ENCODE measurements around the gene SLC44A5. TPM values are rescaled to one million over a fixed set of nuclear protein-coding genes. Genes with fewer than 3 reads are reported as not detected.

The SLC44A5 gene
- total RNA-seq, 1 experiment from 2014 or later, result 2.4 TPM

DNA sequence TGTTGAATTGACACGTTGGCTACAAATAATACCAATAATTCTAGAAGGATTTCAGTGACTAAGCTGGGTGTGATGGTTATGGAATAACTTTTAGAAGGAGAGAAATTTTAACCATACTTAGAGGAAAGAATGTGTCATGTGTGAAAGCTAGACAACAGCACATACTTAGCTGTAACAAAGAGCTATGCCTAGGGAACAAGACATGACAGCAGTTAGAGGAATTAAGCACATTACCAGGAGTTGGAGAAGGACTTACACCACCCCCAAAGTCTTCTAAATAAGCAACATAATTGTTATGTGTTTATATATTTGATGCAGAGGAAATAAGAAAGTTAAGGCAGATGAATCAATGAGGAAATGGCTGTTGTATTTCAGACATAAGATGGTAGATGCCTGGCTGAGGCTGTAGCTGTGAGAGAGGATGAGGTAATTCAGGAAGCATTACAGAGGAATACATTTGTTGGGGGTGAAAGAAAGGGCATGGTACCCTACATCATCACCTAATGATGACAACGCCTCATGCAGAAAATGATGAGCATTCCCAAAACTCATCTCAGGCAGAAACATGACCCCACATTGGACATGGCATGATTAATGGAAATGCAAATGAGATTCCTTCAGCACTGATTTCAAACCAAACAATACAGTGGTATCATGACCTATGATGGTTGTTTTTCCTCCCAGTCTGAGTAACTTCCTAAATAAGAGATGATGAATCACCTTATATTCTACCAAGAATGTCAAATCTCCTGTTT, 265.2 kb downstream of the SLC44A5 start:
- no peak overlapping the region for H3K14ac ChIP-seq (ENCODE audit: insufficient read depth, low read length)
- H2BK12ac ChIP-seq (ENCODE audit: insufficient read length, low read depth, low read length), result no peak overlapping the region
- no peak overlapping the region for H2BK120ac ChIP-seq (ENCODE audit: low read depth, low read length, poor library complexity, severe bottlenecking)
- Mint-ChIP-seq H3K27me3 (ENCODE audit: low read depth) (no peaks in the 10 kb centered on the region), H3K9me3 (peaks cover 2 to 5% of the 10 kb centered on the region in 2 experiments), H3K4me1 (peaks cover 16 to 23% of the 10 kb centered on the region in 2 experiments), H3K4me3 (no peak overlapping the region), H3K27ac (0 out of 7 replicates have a peak overlapping the region, but pooled peaks of 1 of the 3 experiments have one; percentile 45), H3K36me3 (ENCODE audit: insufficient read depth in 1 of 3, low read depth in 3 of 3) (peaks cover 0 to 5% (median 0%) of the 10 kb centered on the region in 3 experiments; a peak in 2 of 7 replicates)
- no peak overlapping the region for H2BK15ac ChIP-seq (ENCODE audit: low read depth, low read length)
- no peaks in the 10 kb centered on the region for H3K9me3 ChIP-seq (ENCODE audit: control insufficient read depth, low read depth, low read length)
- no peak overlapping the region for H2AK5ac ChIP-seq (ENCODE audit: insufficient read length, low read length)
- no peak overlapping the region for H4K91ac ChIP-seq (ENCODE audit: insufficient read length, low read depth, low read length)
- no peak overlapping the region for H2AFZ ChIP-seq (ENCODE audit: low read length)
- no peak overlapping the region for H3K9ac ChIP-seq (ENCODE audit: extremely low read depth, insufficient read length, low read length)
- H3K4me1 ChIP-seq (ENCODE audit: insufficient read depth, low read length), result no peaks in the 10 kb centered on the region
- WGBS (ENCODE audit: extremely low coverage, insufficient read length, low lambda C conversion rate), result no CpG with 5 or more reads among the region's 2 CpGs
- no peak overlapping the region for H2BK20ac ChIP-seq (ENCODE audit: low read depth, low read length, poor library complexity, severe bottlenecking)
- no peak overlapping the region for H3T11ph ChIP-seq (ENCODE audit: low read length)
- no peaks in the 10 kb centered on the region for H4K20me1 ChIP-seq (ENCODE audit: control insufficient read depth, insufficient read depth, insufficient read length)
- no peaks in the 10 kb centered on the region for H3K79me2 ChIP-seq (ENCODE audit: insufficient read depth, low read length)
- H3K18ac ChIP-seq (ENCODE audit: insufficient read length, low read depth, low read length), result no peak overlapping the region
- H3K23ac ChIP-seq (ENCODE audit: insufficient read length, low read depth, low read length), result no peak overlapping the region
- no peak overlapping the region for H2BK5ac ChIP-seq (ENCODE audit: insufficient read length, low read length)
- no peak overlapping the region for H3K27ac ChIP-seq (ENCODE audit: insufficient read length, low read depth, low read length)
- TF ChIP-seq, protein P1, sequence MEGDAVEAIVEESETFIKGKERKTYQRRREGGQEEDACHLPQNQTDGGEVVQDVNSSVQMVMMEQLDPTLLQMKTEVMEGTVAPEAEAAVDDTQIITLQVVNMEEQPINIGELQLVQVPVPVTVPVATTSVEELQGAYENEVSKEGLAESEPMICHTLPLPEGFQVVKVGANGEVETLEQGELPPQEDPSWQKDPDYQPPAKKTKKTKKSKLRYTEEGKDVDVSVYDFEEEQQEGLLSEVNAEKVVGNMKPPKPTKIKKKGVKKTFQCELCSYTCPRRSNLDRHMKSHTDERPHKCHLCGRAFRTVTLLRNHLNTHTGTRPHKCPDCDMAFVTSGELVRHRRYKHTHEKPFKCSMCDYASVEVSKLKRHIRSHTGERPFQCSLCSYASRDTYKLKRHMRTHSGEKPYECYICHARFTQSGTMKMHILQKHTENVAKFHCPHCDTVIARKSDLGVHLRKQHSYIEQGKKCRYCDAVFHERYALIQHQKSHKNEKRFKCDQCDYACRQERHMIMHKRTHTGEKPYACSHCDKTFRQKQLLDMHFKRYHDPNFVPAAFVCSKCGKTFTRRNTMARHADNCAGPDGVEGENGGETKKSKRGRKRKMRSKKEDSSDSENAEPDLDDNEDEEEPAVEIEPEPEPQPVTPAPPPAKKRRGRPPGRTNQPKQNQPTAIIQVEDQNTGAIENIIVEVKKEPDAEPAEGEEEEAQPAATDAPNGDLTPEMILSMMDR (conservative IDR thresholded peaks at IDR 0.05), result no peak
- no peak overlapping the region for H3K4ac ChIP-seq (ENCODE audit: low read depth, low read length)
- no peak overlapping the region for H4K5ac ChIP-seq (ENCODE audit: insufficient read length, low read depth, low read length)
- H3K56ac ChIP-seq (ENCODE audit: insufficient read length, low read depth, low read length), result no peak overlapping the region
- no peaks in the 10 kb centered on the region for H3K79me1 ChIP-seq (ENCODE audit: insufficient read depth, low read depth, low read length, poor library complexity, severe bottlenecking)
- no peaks in the 10 kb centered on the region for H3K23me2 ChIP-seq (ENCODE audit: insufficient read length, low read depth, low read length, poor library complexity, severe bottlenecking)
- H4K8ac ChIP-seq (replicated peaks; ENCODE audit: insufficient read length, low read depth, low read length), result no peak overlapping the region
- no peak for DNase-seq
- H3K27me3 ChIP-seq (ENCODE audit: insufficient read depth, low read length), result no peaks in the 10 kb centered on the region
- H3K4me2 ChIP-seq (ENCODE audit: insufficient read depth, insufficient read length, low read length), result no peak overlapping the region
